ENCODE results near the gene EML1. TPM values are rescaled to one million over a fixed set of nuclear protein-coding genes. Genes with fewer than 3 reads are reported as not detected.

EML1 gene
- total RNA-seq, 1 experiment from 2014 or later, result 16.1 TPM

GRCh38 chr14:99884834-99885648 lies 91.8 kb downstream of the EML1 start:
- no peak overlapping the region for H3K27ac Mint-ChIP-seq
- ATAC-seq, result no peak
- peak; percentile 75 for TF ChIP-seq CTCF (IDR thresholded peaks at IDR 0.05)
- no peak for TF ChIP-seq TEAD1 (CRISPR knock-in tag; IDR thresholded peaks at IDR 0.05)
- H3K27me3 Mint-ChIP-seq (ENCODE audit: low read depth), result no peaks in the 10 kb centered on the region; the same call in 1 of the 2 replicates
- no peak for DNase-seq (ENCODE audit: low spot score)
- H3K4me1 Mint-ChIP-seq, result peaks cover 32% of the 10 kb centered on the region
- H3K9me3 Mint-ChIP-seq, result no peaks in the 10 kb centered on the region
- no peak overlapping the region for H3K4me3 Mint-ChIP-seq
- ChIA-PET POLR2A (no interaction called here), CTCF (interaction anchor here (0.8 to 1.3 kb wide), 5 partner anchors 11 to 154 kb away, joined by 3 to 12 read pairs (median 4); no protein-coding TSS in a partner anchor)
- H3K36me3 Mint-ChIP-seq, result no peaks in the 10 kb centered on the region

DNA sequence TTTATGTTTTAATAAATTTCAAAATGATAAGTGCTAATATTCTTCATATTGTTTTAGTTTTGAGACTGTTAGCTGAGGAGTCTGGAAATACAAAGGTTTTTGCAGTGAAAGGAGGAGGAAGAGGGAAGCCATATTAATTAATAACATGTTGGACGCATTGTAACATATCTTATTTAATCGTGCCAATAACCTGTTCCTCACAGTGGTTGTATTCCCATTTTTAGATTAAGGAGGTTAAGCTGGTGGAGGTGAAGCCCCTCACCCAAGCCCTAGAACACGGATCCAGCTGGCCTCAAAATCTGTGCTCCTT lies 92.4 kb downstream of the EML1 start:
- POLR2A ChIA-PET, result no interaction called here
- no peaks in the 10 kb centered on the region; the same call in 1 of the 2 replicates for H3K27me3 Mint-ChIP-seq (ENCODE audit: low read depth)
- no peak for DNase-seq (ENCODE audit: low spot score)
- ATAC-seq, result no peak
- H3K4me3 Mint-ChIP-seq, result no peak overlapping the region
- TF ChIP-seq, protein P1, sequence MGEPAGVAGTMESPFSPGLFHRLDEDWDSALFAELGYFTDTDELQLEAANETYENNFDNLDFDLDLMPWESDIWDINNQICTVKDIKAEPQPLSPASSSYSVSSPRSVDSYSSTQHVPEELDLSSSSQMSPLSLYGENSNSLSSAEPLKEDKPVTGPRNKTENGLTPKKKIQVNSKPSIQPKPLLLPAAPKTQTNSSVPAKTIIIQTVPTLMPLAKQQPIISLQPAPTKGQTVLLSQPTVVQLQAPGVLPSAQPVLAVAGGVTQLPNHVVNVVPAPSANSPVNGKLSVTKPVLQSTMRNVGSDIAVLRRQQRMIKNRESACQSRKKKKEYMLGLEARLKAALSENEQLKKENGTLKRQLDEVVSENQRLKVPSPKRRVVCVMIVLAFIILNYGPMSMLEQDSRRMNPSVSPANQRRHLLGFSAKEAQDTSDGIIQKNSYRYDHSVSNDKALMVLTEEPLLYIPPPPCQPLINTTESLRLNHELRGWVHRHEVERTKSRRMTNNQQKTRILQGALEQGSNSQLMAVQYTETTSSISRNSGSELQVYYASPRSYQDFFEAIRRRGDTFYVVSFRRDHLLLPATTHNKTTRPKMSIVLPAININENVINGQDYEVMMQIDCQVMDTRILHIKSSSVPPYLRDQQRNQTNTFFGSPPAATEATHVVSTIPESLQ (CRISPR knock-in tag; IDR thresholded peaks at IDR 0.05), result no peak
- peak; percentile 17 for TF ChIP-seq CTCF (IDR thresholded peaks at IDR 0.05)
- no peak for TF ChIP-seq NFE2L1 (CRISPR knock-in tag; IDR thresholded peaks at IDR 0.05)
- no peak for TF ChIP-seq OVOL2 (CRISPR knock-in tag; IDR thresholded peaks at IDR 0.05; ENCODE audit: borderline replicate concordance)
- TF ChIP-seq TCF7 (CRISPR knock-in tag; IDR thresholded peaks at IDR 0.05; ENCODE audit: low read depth), result no peak
- CTCF ChIA-PET, result interaction anchor here (0.6 to 1.6 kb wide), 5 partner anchors 10 to 155 kb away, joined by 3 to 5 read pairs (median 3); no protein-coding TSS in a partner anchor
- no peaks in the 10 kb centered on the region for H3K9me3 Mint-ChIP-seq
- no peaks in the 10 kb centered on the region for H3K36me3 Mint-ChIP-seq
- H3K27ac Mint-ChIP-seq, result no peak overlapping the region
- peaks cover 38% of the 10 kb centered on the region for H3K4me1 Mint-ChIP-seq

- Mint-ChIP-seq H3K9me3 (no peaks in the 10 kb centered on the region), H3K4me1 (peaks cover 41% of the 10 kb centered on the region), H3K4me3 (no peak overlapping the region), H3K27me3 (ENCODE audit: low read depth) (no peaks in the 10 kb centered on the region; the same call in 1 of the 2 replicates), H3K36me3 (no peaks in the 10 kb centered on the region), H3K27ac (no peak overlapping the region)
- TF ChIP-seq, protein P2, sequence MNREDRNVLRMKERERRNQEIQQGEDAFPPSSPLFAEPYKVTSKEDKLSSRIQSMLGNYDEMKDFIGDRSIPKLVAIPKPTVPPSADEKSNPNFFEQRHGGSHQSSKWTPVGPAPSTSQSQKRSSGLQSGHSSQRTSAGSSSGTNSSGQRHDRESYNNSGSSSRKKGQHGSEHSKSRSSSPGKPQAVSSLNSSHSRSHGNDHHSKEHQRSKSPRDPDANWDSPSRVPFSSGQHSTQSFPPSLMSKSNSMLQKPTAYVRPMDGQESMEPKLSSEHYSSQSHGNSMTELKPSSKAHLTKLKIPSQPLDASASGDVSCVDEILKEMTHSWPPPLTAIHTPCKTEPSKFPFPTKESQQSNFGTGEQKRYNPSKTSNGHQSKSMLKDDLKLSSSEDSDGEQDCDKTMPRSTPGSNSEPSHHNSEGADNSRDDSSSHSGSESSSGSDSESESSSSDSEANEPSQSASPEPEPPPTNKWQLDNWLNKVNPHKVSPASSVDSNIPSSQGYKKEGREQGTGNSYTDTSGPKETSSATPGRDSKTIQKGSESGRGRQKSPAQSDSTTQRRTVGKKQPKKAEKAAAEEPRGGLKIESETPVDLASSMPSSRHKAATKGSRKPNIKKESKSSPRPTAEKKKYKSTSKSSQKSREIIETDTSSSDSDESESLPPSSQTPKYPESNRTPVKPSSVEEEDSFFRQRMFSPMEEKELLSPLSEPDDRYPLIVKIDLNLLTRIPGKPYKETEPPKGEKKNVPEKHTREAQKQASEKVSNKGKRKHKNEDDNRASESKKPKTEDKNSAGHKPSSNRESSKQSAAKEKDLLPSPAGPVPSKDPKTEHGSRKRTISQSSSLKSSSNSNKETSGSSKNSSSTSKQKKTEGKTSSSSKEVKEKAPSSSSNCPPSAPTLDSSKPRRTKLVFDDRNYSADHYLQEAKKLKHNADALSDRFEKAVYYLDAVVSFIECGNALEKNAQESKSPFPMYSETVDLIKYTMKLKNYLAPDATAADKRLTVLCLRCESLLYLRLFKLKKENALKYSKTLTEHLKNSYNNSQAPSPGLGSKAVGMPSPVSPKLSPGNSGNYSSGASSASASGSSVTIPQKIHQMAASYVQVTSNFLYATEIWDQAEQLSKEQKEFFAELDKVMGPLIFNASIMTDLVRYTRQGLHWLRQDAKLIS (CRISPR knock-in tag; IDR thresholded peaks at IDR 0.05; ENCODE audit: borderline replicate concordance), result no peak
- TF ChIP-seq OVOL2 (CRISPR knock-in tag; IDR thresholded peaks at IDR 0.05; ENCODE audit: borderline replicate concordance), result no peak
- TF ChIP-seq, protein P3, sequence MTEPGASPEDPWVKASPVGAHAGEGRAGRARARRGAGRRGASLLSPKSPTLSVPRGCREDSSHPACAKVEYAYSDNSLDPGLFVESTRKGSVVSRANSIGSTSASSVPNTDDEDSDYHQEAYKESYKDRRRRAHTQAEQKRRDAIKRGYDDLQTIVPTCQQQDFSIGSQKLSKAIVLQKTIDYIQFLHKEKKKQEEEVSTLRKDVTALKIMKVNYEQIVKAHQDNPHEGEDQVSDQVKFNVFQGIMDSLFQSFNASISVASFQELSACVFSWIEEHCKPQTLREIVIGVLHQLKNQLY (CRISPR knock-in tag; IDR thresholded peaks at IDR 0.05), result no peak
- POLR2A ChIA-PET, result no interaction called here
- CTCF ChIA-PET, result interaction anchor here (0.8 to 4.3 kb wide), 6 partner anchors 12 to 203 kb away, joined by 3 to 22 read pairs (median 4); partner anchors contain the start of gene CYP46A1
- DNase-seq (ENCODE audit: low spot score), result no peak
- ATAC-seq, result no peak
Measured at GRCh38 chr14:99887407-99887806, 94.2 kb downstream of the EML1 start.

All from WTC11 (cell line).